HepG2 (cell line): ENCODE data around the gene CASTOR1. TPM values are rescaled to one million over a fixed set of nuclear protein-coding genes. Genes with fewer than 3 reads are reported as not detected.

ENCODE experiments used
- ATM ChIP-seq: fragments of 450-650 bp; IDR thresholded peaks from 2 replicates; pipeline ENCODE4 v1.7.1; 2017; ENCODE audit warnings: mild to moderate bottlenecking, borderline replicate concordance
- HOXA3 ChIP-seq: sonication (generic); formaldehyde crosslinking; IDR thresholded peaks from 2 replicates; pipeline ENCODE4 v1.5.0; 2020; ENCODE audit warnings: missing genetic modification reagents
- KDM1A ChIP-seq: IDR thresholded peaks from 2 replicates; pipeline ENCODE4 v1.6.1; 2016; ENCODE audit warnings: missing compliant biosample characterization
- MED8 ChIP-seq: sonication (generic); formaldehyde crosslinking; IDR thresholded peaks from 2 replicates; pipeline ENCODE4 v1.8.1; 2023; ENCODE audit warnings: mild to moderate bottlenecking, missing genetic modification reagents; ENCODE audit not compliant: insufficient replicate concordance
- SNAPC5 ChIP-seq: sonication (generic); formaldehyde crosslinking; IDR thresholded peaks from 2 replicates; pipeline ENCODE4 v1.8.1; 2023; ENCODE audit warnings: mild to moderate bottlenecking, missing genetic modification reagents, borderline replicate concordance
- ZHX2 ChIP-seq, 2 experiments: sonication (generic) in 1 of 2; formaldehyde crosslinking in 1 of 2; IDR thresholded peaks; 2 replicates each; pipeline versions ENCODE4 v1.6.1 to v1.9.0; 2014 to 2022; ENCODE audit warnings: antibody characterized with exemption in 1 of 2, borderline replicate concordance in 1 of 2, inconsistent platforms in 1 of 2, low read depth in 1 of 2, missing genetic modification reagents in 1 of 2
- ZNF12 ChIP-seq: sonication (generic); formaldehyde crosslinking; IDR thresholded peaks from 2 replicates; pipeline ENCODE4 v1.5.0; 2020; ENCODE audit warnings: missing genetic modification reagents
- ZNF484 ChIP-seq: sonication (generic); formaldehyde crosslinking; IDR thresholded peaks from 2 replicates; pipeline ENCODE4 v1.5.1; 2020; ENCODE audit warnings: mild to moderate bottlenecking, low read depth, missing genetic modification reagents, borderline replicate concordance
- ZNF558 ChIP-seq: sonication (generic); formaldehyde crosslinking; IDR thresholded peaks from 2 replicates; pipeline ENCODE4 v1.9.0; 2022; ENCODE audit warnings: mild to moderate bottlenecking, missing genetic modification reagents, borderline replicate concordance
- polyA plus RNA-seq, 8 experiments: library from polyadenylated mRNA; depleted of rRNA in 3 of 8; stranded (reverse) in 7 of 8; unstranded in 1 of 8; fragments of >200 nt; fragmentation: Illumina TruSeq in 4 of 8; extraction: Trizol in 4 of 8; gene quantifications; 2 replicates each; pipeline versions ENCODE4 v1.2.1 to v1.2.3, GENCODE V29; 2011 to 2016; ENCODE audit warnings: low read depth in 4 of 8, missing spikeins in 1 of 8, mixed read lengths in 1 of 8; ENCODE audit not compliant: insufficient read depth in 1 of 8
- total RNA-seq, 5 experiments: library from RNA; depleted of rRNA; stranded (reverse); fragments of >200 nt; fragmentation: Illumina TruSeq; extraction: Trizol; gene quantifications; 2 replicates each; pipeline ENCODE4 v1.2.3, GENCODE V29; 2016; ENCODE audit warnings: low read depth in 1 of 5
- TF ChIP-seq, protein P1 (sequence below): sonication (generic); formaldehyde crosslinking; IDR thresholded peaks from 2 replicates; pipeline ENCODE4 v1.5.1; 2020; ENCODE audit warnings: mild to moderate bottlenecking, moderate library complexity, missing genetic modification reagents
- TF ChIP-seq, protein P2 (sequence below), 2 experiments: sonication (generic) in 1 of 2; formaldehyde crosslinking in 1 of 2; IDR thresholded peaks; 2 replicates each; pipeline versions ENCODE4 v1.4.0 to v1.6.1; 2018 to 2020; ENCODE audit warnings: missing genetic modification reagents in 2 of 2, borderline replicate concordance in 1 of 2, low read depth in 1 of 2, mild to moderate bottlenecking in 1 of 2, missing biosample characterization in 1 of 2
- TF ChIP-seq, protein P3 (sequence below), 2 experiments: sonication (generic) in 1 of 2; formaldehyde crosslinking in 1 of 2; IDR thresholded peaks; 2 replicates each; pipeline versions ENCODE4 v1.5.1 to v1.6.1; 2011 to 2020; ENCODE audit warnings: borderline replicate concordance in 1 of 2, low read depth in 1 of 2, low read length in 1 of 2, mild to moderate bottlenecking in 1 of 2, missing genetic modification reagents in 1 of 2, moderate library complexity in 1 of 2

Gene CASTOR1
- total and polyA plus RNA-seq, 2 of the 13 experiments (the other 11 are each of a cell fraction or from before 2014, with no cell fraction given), result 2.6 to 4.4 TPM

DNA sequence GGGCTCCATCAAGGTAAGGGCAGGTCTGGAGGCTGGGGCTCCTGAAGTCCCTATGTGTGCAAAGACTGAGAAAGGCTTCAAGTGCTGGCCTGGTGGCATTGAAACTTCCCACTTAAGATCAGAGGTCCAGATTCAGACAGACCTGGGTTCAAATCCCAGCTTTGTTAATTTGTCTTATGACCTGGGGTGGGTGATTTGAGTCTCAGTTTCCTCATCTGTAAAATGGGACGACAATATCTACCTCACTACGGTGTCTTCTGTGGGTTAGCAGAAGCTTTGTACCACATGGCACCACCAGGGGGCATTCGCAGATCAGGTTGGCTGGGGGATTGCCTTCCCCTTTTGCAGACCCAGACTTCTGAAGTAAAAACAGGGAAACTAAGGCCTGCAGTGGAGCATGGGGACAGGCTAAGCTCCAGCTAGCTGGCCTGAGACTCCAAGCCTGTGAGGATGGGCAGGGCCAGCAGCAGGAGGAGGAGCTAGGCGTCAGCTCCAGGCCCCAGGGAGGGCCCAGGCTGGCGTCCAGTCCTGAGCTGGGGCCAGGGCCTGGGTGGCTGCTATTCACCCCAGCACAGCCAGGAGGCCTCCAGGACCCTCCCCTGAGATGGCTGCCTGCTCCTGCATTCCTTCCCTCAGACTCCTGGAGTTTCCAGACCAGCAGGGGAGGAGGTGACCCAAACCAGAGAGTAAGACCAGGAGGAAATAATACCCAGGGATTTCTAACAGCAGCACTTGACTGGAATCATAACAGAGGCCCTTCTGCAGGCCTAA, 1.5 kb downstream of the CASTOR1 start (continued):
- TF ChIP-seq ZHX2 (IDR thresholded peaks at IDR 0.05; ENCODE audit: low read depth) (no peak), ZHX2 (CRISPR knock-in tag; IDR thresholded peaks at IDR 0.05; ENCODE audit: borderline replicate concordance) (no peak), ZNF484 (CRISPR knock-in tag) (no peak), SNAPC5 (CRISPR knock-in tag) (no peak), ZNF558 (CRISPR knock-in tag) (no peak), ATM (no peak), MED8 (CRISPR knock-in tag) (no peak), HOXA3 (CRISPR knock-in tag) (no peak; the same call in 1 of the 2 replicates), KDM1A (CRISPR knock-in tag) (peak; percentile 92), ZNF12 (CRISPR knock-in tag) (no peak)
- TF ChIP-seq, protein P1, sequence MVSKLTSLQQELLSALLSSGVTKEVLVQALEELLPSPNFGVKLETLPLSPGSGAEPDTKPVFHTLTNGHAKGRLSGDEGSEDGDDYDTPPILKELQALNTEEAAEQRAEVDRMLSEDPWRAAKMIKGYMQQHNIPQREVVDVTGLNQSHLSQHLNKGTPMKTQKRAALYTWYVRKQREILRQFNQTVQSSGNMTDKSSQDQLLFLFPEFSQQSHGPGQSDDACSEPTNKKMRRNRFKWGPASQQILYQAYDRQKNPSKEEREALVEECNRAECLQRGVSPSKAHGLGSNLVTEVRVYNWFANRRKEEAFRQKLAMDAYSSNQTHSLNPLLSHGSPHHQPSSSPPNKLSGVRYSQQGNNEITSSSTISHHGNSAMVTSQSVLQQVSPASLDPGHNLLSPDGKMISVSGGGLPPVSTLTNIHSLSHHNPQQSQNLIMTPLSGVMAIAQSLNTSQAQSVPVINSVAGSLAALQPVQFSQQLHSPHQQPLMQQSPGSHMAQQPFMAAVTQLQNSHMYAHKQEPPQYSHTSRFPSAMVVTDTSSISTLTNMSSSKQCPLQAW (CRISPR knock-in tag), result no peak
- TF ChIP-seq, protein P2, sequence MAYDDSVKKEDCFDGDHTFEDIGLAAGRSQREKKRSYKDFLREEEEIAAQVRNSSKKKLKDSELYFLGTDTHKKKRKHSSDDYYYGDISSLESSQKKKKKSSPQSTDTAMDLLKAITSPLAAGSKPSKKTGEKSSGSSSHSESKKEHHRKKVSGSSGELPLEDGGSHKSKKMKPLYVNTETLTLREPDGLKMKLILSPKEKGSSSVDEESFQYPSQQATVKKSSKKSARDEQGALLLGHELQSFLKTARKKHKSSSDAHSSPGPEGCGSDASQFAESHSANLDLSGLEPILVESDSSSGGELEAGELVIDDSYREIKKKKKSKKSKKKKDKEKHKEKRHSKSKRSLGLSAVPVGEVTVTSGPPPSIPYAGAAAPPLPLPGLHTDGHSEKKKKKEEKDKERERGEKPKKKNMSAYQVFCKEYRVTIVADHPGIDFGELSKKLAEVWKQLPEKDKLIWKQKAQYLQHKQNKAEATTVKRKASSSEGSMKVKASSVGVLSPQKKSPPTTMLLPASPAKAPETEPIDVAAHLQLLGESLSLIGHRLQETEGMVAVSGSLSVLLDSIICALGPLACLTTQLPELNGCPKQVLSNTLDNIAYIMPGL (CRISPR knock-in tag; IDR thresholded peaks at IDR 0.05; ENCODE audit: borderline replicate concordance in 1 of 2, low read depth in 1 of 2), result peak; percentile 56 to 73; a peak in 1 of 4 replicates
- TF ChIP-seq, protein P3, sequence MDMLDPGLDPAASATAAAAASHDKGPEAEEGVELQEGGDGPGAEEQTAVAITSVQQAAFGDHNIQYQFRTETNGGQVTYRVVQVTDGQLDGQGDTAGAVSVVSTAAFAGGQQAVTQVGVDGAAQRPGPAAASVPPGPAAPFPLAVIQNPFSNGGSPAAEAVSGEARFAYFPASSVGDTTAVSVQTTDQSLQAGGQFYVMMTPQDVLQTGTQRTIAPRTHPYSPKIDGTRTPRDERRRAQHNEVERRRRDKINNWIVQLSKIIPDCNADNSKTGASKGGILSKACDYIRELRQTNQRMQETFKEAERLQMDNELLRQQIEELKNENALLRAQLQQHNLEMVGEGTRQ (IDR thresholded peaks at IDR 0.05; ENCODE audit: low read depth, low read length), result no peak
- TF ChIP-seq, protein P3 (CRISPR knock-in tag; IDR thresholded peaks at IDR 0.05; ENCODE audit: borderline replicate concordance), result no peak
